Subcutaneous abdominal adipose tissue (tissue), 5 donors: ENCODE data around the gene ADD1.

Experiments
- H3K27ac ChIP-seq: one replicate; pipeline ENCODE4 v1.7.0; 2013; ENCODE audit warnings: low read depth, mild to moderate bottlenecking, inconsistent platforms, low read length, moderate library complexity
- H3K27me3 ChIP-seq, 5 donors: one replicate each; pipeline ENCODE4 v1.7.0; 2013; ENCODE audit warnings: low read length in 5 of 5, inconsistent platforms in 1 of 5; ENCODE audit not compliant: control insufficient read depth in 5 of 5, insufficient read depth in 4 of 5
- H3K36me3 ChIP-seq, 5 donors: one replicate each; pipeline ENCODE4 v1.7.0; 2013; ENCODE audit warnings: low read length in 5 of 5; ENCODE audit not compliant: control insufficient read depth in 5 of 5, insufficient read depth in 5 of 5
- H3K4me1 ChIP-seq, 5 donors: one replicate each; pipeline ENCODE4 v1.7.0; 2013; ENCODE audit warnings: low read length in 5 of 5, mild to moderate bottlenecking in 3 of 5, moderate library complexity in 1 of 5; ENCODE audit not compliant: control insufficient read depth in 5 of 5, insufficient read depth in 5 of 5
- H3K4me3 ChIP-seq, 5 donors: one replicate each; pipeline ENCODE4 v1.7.0; 2013; ENCODE audit warnings: low read length in 5 of 5, low read depth in 1 of 5
- H3K9ac ChIP-seq, 5 donors: one replicate each; pipeline ENCODE4 v1.7.0; 2013; ENCODE audit warnings: low read length in 5 of 5, mild to moderate bottlenecking in 4 of 5, moderate library complexity in 3 of 5
- H3K9me3 ChIP-seq, 5 donors: one replicate each; pipeline ENCODE4 v1.7.0; 2013; ENCODE audit warnings: low read length in 5 of 5; ENCODE audit not compliant: control insufficient read depth in 5 of 5
- donor health status: healthy.
- donor health status: healthy.
- donor health status: healthy.
- donor health status: healthy.
- donor health status: healthy.

ADD1 gene

GRCh38 chr4:2799224-2799911 lies 44.3 kb upstream of the ADD1 start:
- peak overlapping the region; percentile 81 for H3K27ac ChIP-seq
- peak overlapping the region in 3 of 5 donors; percentile 26 to 70 (median 56) for H3K9ac ChIP-seq
- peaks cover 30 to 97% (median 94%) of the 10 kb centered on the region in 5 donors for H3K4me1 ChIP-seq
- no peaks in the 10 kb centered on the region for H3K9me3 ChIP-seq
- H3K4me3 ChIP-seq, result peak overlapping the region in 4 of 5 donors; percentile 6 to 61 (median 43)
- H3K27me3 ChIP-seq, result no peaks in the 10 kb centered on the region
- peaks cover 0 to 5% (median 0%) of the 10 kb centered on the region in 5 donors for H3K36me3 ChIP-seq

GRCh38 chr4:2799971-2800690 lies 43.5 kb upstream of the ADD1 start:
- Histone ChIP-seq H3K27ac (peak overlapping the region; percentile 81), H3K27me3 (no peaks in the 10 kb centered on the region), H3K9me3 (no peaks in the 10 kb centered on the region), H3K36me3 (peaks cover 0 to 5% (median 0%) of the 10 kb centered on the region in 5 donors), H3K4me1 (peaks cover 23 to 97% (median 94%) of the 10 kb centered on the region in 5 donors), H3K4me3 (peak overlapping the region in 4 of 5 donors; percentile 42 to 61 (median 49)), H3K9ac (peak overlapping the region in 4 of 5 donors; percentile 7 to 68 (median 48))

GRCh38 chr4:2800691-2801596 lies 42.7 kb upstream of the ADD1 start:
- Histone ChIP-seq H3K4me1 (peaks cover 26 to 97% (median 94%) of the 10 kb centered on the region in 5 donors), H3K36me3 (peaks cover 0 to 5% (median 0%) of the 10 kb centered on the region in 5 donors), H3K27me3 (no peaks in the 10 kb centered on the region), H3K4me3 (peak overlapping the region in 4 of 5 donors; percentile 42 to 61 (median 49)), H3K9ac (peak overlapping the region; percentile 16 to 68 (median 61)), H3K9me3 (no peaks in the 10 kb centered on the region), H3K27ac (peak overlapping the region; percentile 81)

- no peak overlapping the region for H3K4me3 ChIP-seq
- no peaks in the 10 kb centered on the region for H3K27me3 ChIP-seq
- H3K9ac ChIP-seq, result peak overlapping the region in 1 of 5 donors; percentile 15
- no peaks in the 10 kb centered on the region for H3K36me3 ChIP-seq
- H3K4me1 ChIP-seq, result peaks cover 33 to 97% (median 94%) of the 10 kb centered on the region in 5 donors
- no peaks in the 10 kb centered on the region for H3K9me3 ChIP-seq
- no peak overlapping the region for H3K27ac ChIP-seq
These were observed 40.8 kb upstream of the ADD1 start for GRCh38 chr4:2802618-2803531.

- peak overlapping the region; percentile 16 for H3K27ac ChIP-seq
- H3K27me3 ChIP-seq, result no peaks in the 10 kb centered on the region
- peak overlapping the region in 1 of 5 donors; percentile 23 for H3K4me3 ChIP-seq
- H3K36me3 ChIP-seq, result no peaks in the 10 kb centered on the region
- H3K9ac ChIP-seq, result peak overlapping the region in 2 of 5 donors; percentile 10
- H3K9me3 ChIP-seq, result no peaks in the 10 kb centered on the region
- H3K4me1 ChIP-seq, result peaks cover 28 to 94% (median 86%) of the 10 kb centered on the region in 5 donors
These were observed 39.8 kb upstream of the ADD1 start for GRCh38 chr4:2803624-2804448.

GRCh38 chr4:2804449-2804972 lies 39.1 kb upstream of the ADD1 start:
- Histone ChIP-seq H3K4me1 (peaks cover 26 to 91% (median 83%) of the 10 kb centered on the region in 5 donors), H3K9me3 (no peaks in the 10 kb centered on the region), H3K9ac (peak overlapping the region in 2 of 5 donors; percentile 10 to 15), H3K4me3 (no peak overlapping the region), H3K36me3 (no peaks in the 10 kb centered on the region), H3K27me3 (no peaks in the 10 kb centered on the region), H3K27ac (peak overlapping the region; percentile 16)

- H3K9ac ChIP-seq, result peak overlapping the region in 2 of 5 donors; percentile 44 to 71
- peak overlapping the region in 3 of 5 donors; percentile 38 to 44 (median 42) for H3K4me3 ChIP-seq
- no peaks in the 10 kb centered on the region for H3K9me3 ChIP-seq
- peaks cover 26 to 91% (median 83%) of the 10 kb centered on the region in 5 donors for H3K4me1 ChIP-seq
- H3K27me3 ChIP-seq, result no peaks in the 10 kb centered on the region
- no peaks in the 10 kb centered on the region for H3K36me3 ChIP-seq
- H3K27ac ChIP-seq, result peak overlapping the region; percentile 16
These were observed 38.6 kb upstream of the ADD1 start for GRCh38 chr4:2804973-2805501.

- peaks cover 26 to 91% (median 83%) of the 10 kb centered on the region in 5 donors for H3K4me1 ChIP-seq
- peak overlapping the region; percentile 70 for H3K27ac ChIP-seq
- H3K9ac ChIP-seq, result peak overlapping the region in 2 of 5 donors; percentile 44 to 71
- no peaks in the 10 kb centered on the region for H3K27me3 ChIP-seq
- no peaks in the 10 kb centered on the region for H3K36me3 ChIP-seq
- H3K9me3 ChIP-seq, result no peaks in the 10 kb centered on the region
- H3K4me3 ChIP-seq, result peak overlapping the region in 3 of 5 donors; percentile 3 to 44 (median 38)
These were observed 37.8 kb upstream of the ADD1 start for GRCh38 chr4:2805712-2806389.
